Body of pancreas (tissue), 4 donors: Measurements from ENCODE around the gene SRBD1.

ENCODE experiments used
- CTCF ChIP-seq, 7 experiments: fragments of 450-650 bp in 4 of 7; fragments of 200-600 bp in 3 of 7; sonication (generic) in 3 of 7; IDR thresholded peaks; one replicate each; pipeline ENCODE4 v1.5.1; 2016 to 2019; ENCODE audit warnings: antibody characterized with exemption in 7 of 7
- POLR2A ChIP-seq, 3 donors: fragments of 450-650 bp; IDR thresholded peaks; one replicate each; pipeline ENCODE4 v1.6.1; 2016; ENCODE audit warnings: antibody characterized with exemption in 3 of 3, mild to moderate bottlenecking in 2 of 3

GRCh38 chr2:45652090-45653031 is 41.3 kb upstream of the SRBD1 start:
- TF ChIP-seq CTCF (IDR thresholded peaks at IDR 0.05) (no peak), POLR2A (IDR thresholded peaks at IDR 0.05) (peak in 1 of 3 donors; percentile 20)
